Glutamatergic neuron (in vitro differentiated cells): Measurements from ENCODE around the gene CASKIN2. TPM values are rescaled to one million over a fixed set of nuclear protein-coding genes. Genes with fewer than 3 reads are reported as not detected.

ENCODE experiments used
- DNase-seq: peaks from one replicate; pipeline ENCODE4 v3.0.0; 2022
- H3K27ac Mint-ChIP-seq: one replicate; pipeline ENCODE4 v1.8.0; 2020; ENCODE audit warnings: mild to moderate bottlenecking, mixed read lengths, inconsistent platforms; ENCODE audit not compliant: unreplicated experiment
- H3K27me3 Mint-ChIP-seq: one replicate; pipeline ENCODE4 v1.8.0; 2020; ENCODE audit warnings: mild to moderate bottlenecking, moderate library complexity, mixed read lengths, inconsistent platforms; ENCODE audit not compliant: unreplicated experiment
- H3K36me3 Mint-ChIP-seq: one replicate; pipeline ENCODE4 v1.8.0; 2020; ENCODE audit warnings: mild to moderate bottlenecking, mixed read lengths, inconsistent platforms; ENCODE audit not compliant: unreplicated experiment
- H3K4me1 Mint-ChIP-seq: one replicate; pipeline ENCODE4 v1.8.0; 2020; ENCODE audit warnings: mild to moderate bottlenecking, low read depth, mixed read lengths, inconsistent platforms; ENCODE audit not compliant: unreplicated experiment
- H3K4me3 Mint-ChIP-seq: one replicate; pipeline ENCODE4 v1.8.0; 2020; ENCODE audit warnings: mild to moderate bottlenecking, mixed read lengths, inconsistent platforms; ENCODE audit not compliant: unreplicated experiment
- H3K9me3 Mint-ChIP-seq: one replicate; pipeline ENCODE4 v1.8.0; 2020; ENCODE audit warnings: mild to moderate bottlenecking, moderate library complexity, mixed read lengths, inconsistent platforms; ENCODE audit not compliant: unreplicated experiment
- total RNA-seq: library from RNA; stranded (reverse); fragmentation: NEBNext Ultra II Directional; extraction: Animal tissue kit (Norgen Biotek cat#: 25700); gene quantifications from one replicate; pipeline ENCODE4 v1.2.1, GENCODE V29; 2021; ENCODE audit not compliant: unreplicated experiment
- TF ChIP-seq, protein P1 (sequence below): fragments of 200-600 bp; sonication (generic); IDR thresholded peaks from one replicate; pipeline ENCODE4 v1.5.0; 2021; ENCODE audit not compliant: partially characterized antibody, unreplicated experiment

Gene CASKIN2
- total RNA-seq, 1 donor from 2014 or later = 22.1 TPM

GRCh38 chr17:75468779-75469373 lies 46.5 kb downstream of the CASKIN2 start:
- no peaks in the 10 kb centered on the region for H3K36me3 Mint-ChIP-seq
- H3K4me3 Mint-ChIP-seq = no peak overlapping the region
- no peak for DNase-seq
- H3K27me3 Mint-ChIP-seq = peaks cover 2% of the 10 kb centered on the region
- TF ChIP-seq, protein P1, sequence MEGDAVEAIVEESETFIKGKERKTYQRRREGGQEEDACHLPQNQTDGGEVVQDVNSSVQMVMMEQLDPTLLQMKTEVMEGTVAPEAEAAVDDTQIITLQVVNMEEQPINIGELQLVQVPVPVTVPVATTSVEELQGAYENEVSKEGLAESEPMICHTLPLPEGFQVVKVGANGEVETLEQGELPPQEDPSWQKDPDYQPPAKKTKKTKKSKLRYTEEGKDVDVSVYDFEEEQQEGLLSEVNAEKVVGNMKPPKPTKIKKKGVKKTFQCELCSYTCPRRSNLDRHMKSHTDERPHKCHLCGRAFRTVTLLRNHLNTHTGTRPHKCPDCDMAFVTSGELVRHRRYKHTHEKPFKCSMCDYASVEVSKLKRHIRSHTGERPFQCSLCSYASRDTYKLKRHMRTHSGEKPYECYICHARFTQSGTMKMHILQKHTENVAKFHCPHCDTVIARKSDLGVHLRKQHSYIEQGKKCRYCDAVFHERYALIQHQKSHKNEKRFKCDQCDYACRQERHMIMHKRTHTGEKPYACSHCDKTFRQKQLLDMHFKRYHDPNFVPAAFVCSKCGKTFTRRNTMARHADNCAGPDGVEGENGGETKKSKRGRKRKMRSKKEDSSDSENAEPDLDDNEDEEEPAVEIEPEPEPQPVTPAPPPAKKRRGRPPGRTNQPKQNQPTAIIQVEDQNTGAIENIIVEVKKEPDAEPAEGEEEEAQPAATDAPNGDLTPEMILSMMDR = no peak
- H3K27ac Mint-ChIP-seq = no peak overlapping the region
- H3K9me3 Mint-ChIP-seq = peaks cover 5% of the 10 kb centered on the region
- H3K4me1 Mint-ChIP-seq = peaks cover 7% of the 10 kb centered on the region

GRCh38 chr17:75468291-75468754 lies 47.0 kb downstream of the CASKIN2 start:
- TF ChIP-seq, protein P1 = no peak
- Mint-ChIP-seq H3K9me3 (peaks cover 4% of the 10 kb centered on the region), H3K27me3 (peaks cover 2% of the 10 kb centered on the region), H3K4me1 (peaks cover 7% of the 10 kb centered on the region), H3K27ac (peak overlapping the region; percentile 72), H3K36me3 (no peaks in the 10 kb centered on the region), H3K4me3 (peak overlapping the region; percentile 61)
- DNase-seq = peak; percentile 47

DNA sequence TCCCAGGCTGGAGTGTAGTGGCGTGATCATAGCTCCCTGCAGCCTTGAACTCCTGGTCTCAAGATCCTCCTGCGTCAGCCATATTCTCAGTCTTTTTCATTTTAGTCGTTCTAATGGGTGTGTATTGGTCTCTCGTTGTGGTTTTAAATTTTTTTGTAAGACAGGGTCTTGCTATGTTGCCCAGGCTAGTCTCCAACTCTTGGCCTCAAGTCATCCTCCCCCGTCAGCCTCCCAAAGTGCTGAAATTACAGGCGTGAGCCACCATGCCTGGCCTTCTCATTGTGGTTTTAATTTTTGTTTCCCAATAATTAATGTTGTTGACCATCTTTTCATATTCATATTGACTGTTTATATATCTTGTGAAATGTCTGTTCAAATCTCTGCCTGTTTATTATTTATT lies 50.3 kb downstream of the CASKIN2 start:
- H3K27ac Mint-ChIP-seq = no peak overlapping the region
- peaks cover 7% of the 10 kb centered on the region for H3K4me1 Mint-ChIP-seq
- H3K36me3 Mint-ChIP-seq = no peaks in the 10 kb centered on the region
- TF ChIP-seq, protein P1 = no peak
- peaks cover 4% of the 10 kb centered on the region for H3K9me3 Mint-ChIP-seq
- H3K27me3 Mint-ChIP-seq = peaks cover 2% of the 10 kb centered on the region
- no peak for DNase-seq
- H3K4me3 Mint-ChIP-seq = no peak overlapping the region

GRCh38 chr17:75463603-75464002 lies 51.7 kb downstream of the CASKIN2 start:
- Mint-ChIP-seq H3K9me3 (peaks cover 4% of the 10 kb centered on the region), H3K27me3 (peaks cover 2% of the 10 kb centered on the region), H3K4me3 (no peak overlapping the region), H3K27ac (no peak overlapping the region), H3K36me3 (no peaks in the 10 kb centered on the region), H3K4me1 (peaks cover 10% of the 10 kb centered on the region)
- no peak for DNase-seq
- TF ChIP-seq, protein P1 = no peak

- H3K27ac Mint-ChIP-seq = no peak overlapping the region
- no peak overlapping the region for H3K4me3 Mint-ChIP-seq
- peaks cover 3% of the 10 kb centered on the region for H3K9me3 Mint-ChIP-seq
- peaks cover 16% of the 10 kb centered on the region for H3K4me1 Mint-ChIP-seq
- H3K36me3 Mint-ChIP-seq = no peaks in the 10 kb centered on the region
- TF ChIP-seq, protein P1 = no peak
- no peak for DNase-seq
- peaks cover 3% of the 10 kb centered on the region for H3K27me3 Mint-ChIP-seq
Measured at GRCh38 chr17:75460295-75460694, 55.0 kb downstream of the CASKIN2 start.
